ENCODE data around the gene COX6A2.

GRCh38 chr16:31473264-31473984 lies 45.3 kb upstream of the COX6A2 start:
- no peak for TF ChIP-seq EP300 (IDR thresholded peaks at IDR 0.05)
- no peak for TF ChIP-seq CTCF (IDR thresholded peaks at IDR 0.05)
- TF ChIP-seq POLR2AphosphoS5 (IDR thresholded peaks at IDR 0.05), result no peak
